BE2C (cell line): ENCODE data around the gene VSIG4.
A peak's percentile ranks its signal among the peaks of the same experiment; 100 is the strongest.
"Not testable (repeated sequence)": the region's sequence is repeated elsewhere in the genome, so short reads cannot be mapped to it uniquely, and the experiment has no call there.

Experiments used
- DNase-seq: peaks from one replicate; pipeline ENCODE4 v3.0.0-alpha.2; 2020
- H3K27me3 ChIP-seq: fragments of 250-450 bp; sonication (Bioruptor Pico); 2 replicates; pipeline ENCODE4 v1.5.1; 2020; ENCODE audit warnings: mild to moderate bottlenecking
- H3K36me3 ChIP-seq: fragments of 250-450 bp; sonication (Bioruptor Pico); 2 replicates; pipeline ENCODE4 v1.5.1; 2020; ENCODE audit warnings: mild to moderate bottlenecking
- H3K4me1 ChIP-seq: fragments of 250-450 bp; sonication (Bioruptor Pico); 2 replicates; pipeline ENCODE4 v1.5.1; 2020
- H3K4me3 ChIP-seq: 2 replicates; pipeline ENCODE4 v1.5.1; 2011; ENCODE audit warnings: low read depth, low read length
- H3K9me3 ChIP-seq: fragments of 250-450 bp; sonication (Bioruptor Pico); 2 replicates; pipeline ENCODE4 v1.5.1; 2020
- TF ChIP-seq, protein P1 (sequence below): IDR thresholded peaks from 2 replicates; pipeline ENCODE4 v1.5.1; 2012; ENCODE audit warnings: mild to moderate bottlenecking, low read depth, low read length

Gene VSIG4

DNA sequence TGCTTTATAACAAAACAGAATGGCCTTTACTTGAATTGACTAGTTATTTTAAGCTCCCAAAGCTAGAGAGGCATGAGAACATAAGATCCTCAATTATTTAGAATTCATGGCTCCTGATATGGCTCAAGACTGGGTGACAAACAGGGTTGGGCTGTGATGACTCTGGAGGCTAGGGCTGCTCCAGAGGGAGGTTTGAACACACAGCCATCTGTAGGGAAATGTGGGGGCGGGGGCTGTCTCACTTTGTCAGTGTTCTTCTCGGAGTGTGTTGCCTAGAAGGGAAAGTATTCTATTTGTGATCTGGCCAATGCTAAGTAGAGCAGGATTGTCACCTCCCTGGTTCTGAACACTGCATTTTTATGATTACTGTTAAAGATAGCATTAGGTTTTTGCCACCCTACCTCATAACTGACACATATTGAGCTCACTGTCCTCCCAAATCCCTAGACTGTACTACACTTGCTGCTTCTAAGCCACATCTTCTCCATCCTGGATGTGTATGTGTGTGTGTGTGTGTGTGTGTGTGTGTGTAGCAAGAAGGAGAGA, 45.9 kb downstream of the VSIG4 start:
- Histone ChIP-seq H3K9me3 (no peaks in the 10 kb centered on the region), H3K4me3 (no peak overlapping the region), H3K27me3 (no peaks in the 10 kb centered on the region), H3K36me3 (no peaks in the 10 kb centered on the region), H3K4me1 (no peaks in the 10 kb centered on the region)
- no peak for DNase-seq
- TF ChIP-seq, protein P1, sequence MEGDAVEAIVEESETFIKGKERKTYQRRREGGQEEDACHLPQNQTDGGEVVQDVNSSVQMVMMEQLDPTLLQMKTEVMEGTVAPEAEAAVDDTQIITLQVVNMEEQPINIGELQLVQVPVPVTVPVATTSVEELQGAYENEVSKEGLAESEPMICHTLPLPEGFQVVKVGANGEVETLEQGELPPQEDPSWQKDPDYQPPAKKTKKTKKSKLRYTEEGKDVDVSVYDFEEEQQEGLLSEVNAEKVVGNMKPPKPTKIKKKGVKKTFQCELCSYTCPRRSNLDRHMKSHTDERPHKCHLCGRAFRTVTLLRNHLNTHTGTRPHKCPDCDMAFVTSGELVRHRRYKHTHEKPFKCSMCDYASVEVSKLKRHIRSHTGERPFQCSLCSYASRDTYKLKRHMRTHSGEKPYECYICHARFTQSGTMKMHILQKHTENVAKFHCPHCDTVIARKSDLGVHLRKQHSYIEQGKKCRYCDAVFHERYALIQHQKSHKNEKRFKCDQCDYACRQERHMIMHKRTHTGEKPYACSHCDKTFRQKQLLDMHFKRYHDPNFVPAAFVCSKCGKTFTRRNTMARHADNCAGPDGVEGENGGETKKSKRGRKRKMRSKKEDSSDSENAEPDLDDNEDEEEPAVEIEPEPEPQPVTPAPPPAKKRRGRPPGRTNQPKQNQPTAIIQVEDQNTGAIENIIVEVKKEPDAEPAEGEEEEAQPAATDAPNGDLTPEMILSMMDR = no peak

DNA sequence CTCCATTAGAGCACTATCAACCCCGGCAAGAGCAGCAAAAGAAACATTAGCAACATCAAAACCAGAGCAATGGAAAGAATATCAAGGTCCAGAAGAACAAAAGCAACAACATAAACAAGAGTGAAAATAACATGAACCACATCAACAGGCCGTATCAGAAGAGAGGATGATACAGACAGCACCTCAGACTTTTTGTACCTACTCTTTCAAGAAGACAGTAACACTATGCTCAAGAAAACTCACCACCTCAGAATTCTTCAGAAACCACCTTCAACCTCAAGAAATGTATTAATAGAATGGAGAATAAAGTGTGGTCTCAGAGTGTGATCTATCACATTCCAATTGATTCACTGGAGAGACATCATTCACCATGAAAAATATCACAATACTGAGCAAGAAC, 46.5 kb downstream of the VSIG4 start:
- Histone ChIP-seq H3K9me3 (no peaks in the 10 kb centered on the region), H3K4me1 (no peaks in the 10 kb centered on the region), H3K4me3 (no peak overlapping the region), H3K36me3 (no peaks in the 10 kb centered on the region), H3K27me3 (no peaks in the 10 kb centered on the region)
- DNase-seq = no peak
- TF ChIP-seq, protein P1 = no peak

DNA sequence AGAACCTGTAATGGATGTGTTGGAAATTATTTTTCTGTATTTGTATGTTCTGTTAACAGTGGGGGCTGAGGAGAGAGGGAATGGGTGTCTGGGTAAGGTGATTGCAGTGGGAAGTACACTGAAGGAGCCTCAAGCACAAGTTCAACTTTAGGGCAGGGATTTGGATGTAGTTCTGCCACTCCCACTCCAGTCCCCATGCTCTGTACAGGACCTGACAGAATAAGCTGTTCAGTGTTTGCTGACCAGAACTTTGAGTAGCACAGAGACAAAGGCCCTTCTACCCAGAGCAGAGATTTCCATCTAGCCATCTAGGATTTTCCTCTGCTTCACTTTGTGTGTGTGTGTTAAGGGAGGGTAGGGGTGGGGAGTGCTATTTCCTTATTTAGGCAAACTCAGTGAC, 49.2 kb downstream of the VSIG4 start:
- H3K4me1 ChIP-seq = no peaks in the 10 kb centered on the region
- H3K4me3 ChIP-seq = no peak overlapping the region
- no peak for DNase-seq
- H3K9me3 ChIP-seq = no peaks in the 10 kb centered on the region
- no peaks in the 10 kb centered on the region for H3K27me3 ChIP-seq
- no peaks in the 10 kb centered on the region for H3K36me3 ChIP-seq
- TF ChIP-seq, protein P1 = no peak

DNA sequence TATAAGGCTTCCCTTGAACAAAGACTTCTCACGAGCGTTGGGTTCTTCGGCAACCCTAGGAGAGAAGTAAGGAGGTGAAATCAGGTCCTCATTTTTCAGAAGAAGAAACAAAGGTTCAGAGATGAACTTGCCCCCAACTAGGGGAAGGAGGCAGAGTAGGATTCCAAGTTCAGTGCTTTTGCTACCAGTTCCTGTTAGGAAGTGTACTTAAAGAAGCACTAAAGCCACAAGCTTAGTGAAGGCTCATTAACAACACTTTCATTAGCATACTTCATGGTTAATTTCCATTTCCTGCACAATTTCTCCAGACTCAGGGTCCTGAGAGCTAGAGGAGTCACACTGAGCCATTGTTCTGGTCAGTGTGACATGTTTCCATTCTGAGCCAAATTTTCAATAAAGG, 52.1 kb downstream of the VSIG4 start:
- H3K4me1 ChIP-seq = no peaks in the 10 kb centered on the region
- no peaks in the 10 kb centered on the region for H3K27me3 ChIP-seq
- no peaks in the 10 kb centered on the region for H3K36me3 ChIP-seq
- no peak overlapping the region for H3K4me3 ChIP-seq
- no peaks in the 10 kb centered on the region for H3K9me3 ChIP-seq
- TF ChIP-seq, protein P1 = no peak
- no peak for DNase-seq

DNA sequence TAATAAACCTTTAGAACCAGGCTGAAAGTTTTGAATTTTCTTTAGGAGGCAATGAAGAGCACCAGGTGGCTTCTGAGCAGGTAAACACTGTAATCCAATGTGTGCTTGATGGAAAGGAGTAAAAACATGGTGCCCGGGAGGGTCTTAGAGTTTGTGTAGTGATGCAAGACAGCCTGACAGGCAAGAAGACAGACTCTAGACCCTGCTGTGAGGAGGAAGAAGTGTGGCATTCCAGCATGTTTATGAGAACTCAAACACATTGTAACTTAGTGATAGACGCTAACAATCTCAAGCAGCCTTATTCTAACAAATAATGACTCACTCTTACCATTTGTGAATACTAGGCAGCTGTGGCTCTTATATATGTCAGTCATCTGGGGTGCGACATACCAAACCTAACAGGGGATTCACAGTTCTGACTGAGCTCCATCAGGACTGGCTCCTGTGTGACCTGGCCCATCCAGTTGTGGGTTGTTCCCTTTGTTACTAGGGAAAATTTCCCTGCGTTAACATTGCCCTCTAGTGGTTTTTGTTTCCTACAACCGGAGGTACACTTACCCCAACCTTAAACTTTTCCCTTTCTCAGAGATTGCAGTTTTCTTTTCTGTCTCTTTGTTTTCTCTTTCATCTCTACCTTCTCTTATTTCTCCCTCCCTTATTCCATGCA, 53.8 kb downstream of the VSIG4 start:
- Histone ChIP-seq H3K4me3 (no peak overlapping the region), H3K27me3 (no peaks in the 10 kb centered on the region), H3K36me3 (no peaks in the 10 kb centered on the region), H3K9me3 (no peaks in the 10 kb centered on the region), H3K4me1 (no peaks in the 10 kb centered on the region)
- DNase-seq = no peak
- TF ChIP-seq, protein P1 = 0 out of 2 replicates have a peak, but pooled peaks have one; percentile 5

- no peak overlapping the region for H3K4me3 ChIP-seq
- TF ChIP-seq, protein P1 = no peak
- no peaks in the 10 kb centered on the region for H3K4me1 ChIP-seq
- H3K36me3 ChIP-seq = no peaks in the 10 kb centered on the region
- no peaks in the 10 kb centered on the region for H3K9me3 ChIP-seq
- no peak for DNase-seq
- H3K27me3 ChIP-seq = no peaks in the 10 kb centered on the region
These were observed 54.7 kb downstream of the VSIG4 start for GRCh38 chrX:65985211-65985610.

DNA sequence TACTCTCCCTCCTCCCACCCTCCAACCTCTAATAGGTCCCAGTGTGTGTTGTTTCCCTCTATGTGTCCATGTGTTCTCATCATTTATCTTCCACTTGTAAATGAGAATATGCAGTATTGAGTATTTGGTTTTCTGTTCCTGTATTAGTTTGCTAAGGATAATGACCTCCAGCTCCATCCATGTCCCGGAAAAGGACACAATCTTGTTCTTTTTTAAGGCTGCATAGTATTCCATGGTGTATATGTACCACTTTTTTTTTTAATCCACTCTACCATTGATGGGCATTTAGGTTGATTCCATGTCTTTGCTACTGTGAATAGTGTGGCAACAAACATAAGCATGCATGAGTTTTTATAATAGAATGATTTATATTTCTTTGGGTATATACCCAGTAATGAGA, 62.7 kb downstream of the VSIG4 start:
- H3K9me3 ChIP-seq, H3K4me1 ChIP-seq, H3K27me3 ChIP-seq, DNase-seq, H3K36me3 ChIP-seq, H3K4me3 ChIP-seq: not testable (repeated sequence)
